RWPE1 (cell line): Measurements from ENCODE around the gene ABR.

Source experiments
- CTCF ChIA-PET: fragments of 350-600 bp; sonication (Branson Sonifier 250); formaldehyde crosslinking; extraction: SDS; loops from one replicate; lab custom pipeline; 2021; lab: Yijun Ruan, JAX
- POLR2A ChIA-PET: fragments of 400-600 bp; formaldehyde crosslinking; extraction: SDS; loops from one replicate; lab custom pipeline; 2020; ENCODE audit warnings: antibody characterized with exemption; ENCODE audit not compliant: low non-redundant PET; lab: Yijun Ruan, JAX
- DNase-seq: peaks from one replicate; pipeline ENCODE4 v3.0.0; 2012; ENCODE audit warnings: low spot score
- H3K27ac ChIP-seq: fragments of 450-650 bp; 2 replicates; pipeline ENCODE4 v1.5.1; 2017
- CTCF ChIP-seq: fragments of 450-650 bp; conservative IDR thresholded peaks from 2 replicates; pipeline ENCODE4 v1.5.1; 2017; ENCODE audit warnings: low read depth, mild to moderate bottlenecking

Gene ABR

GRCh38 chr17:957856-958421 lies 221.8 kb downstream of the ABR start:
- POLR2A ChIA-PET, result no interaction called here
- CTCF ChIA-PET, result interaction anchor here (0.6 kb wide), 2 partner anchors 17 to 99 kb away, joined by 5 to 6 read pairs; no protein-coding TSS in a partner anchor
- TF ChIP-seq CTCF, result no peak
- peak; percentile 42 for DNase-seq
- peak overlapping the region; percentile 71 for H3K27ac ChIP-seq

- ChIA-PET CTCF (interaction anchor here (0.7 kb wide), 1 partner anchor 24 kb away, joined by 4 read pairs; no protein-coding TSS in a partner anchor), POLR2A (no interaction called here)
- DNase-seq, result peak; percentile 86
Observed at GRCh38 chr17:956905-957304, 222.9 kb downstream of the ABR start.

GRCh38 chr17:954431-955164 lies 225.2 kb downstream of the ABR start:
- no peak for TF ChIP-seq CTCF
- ChIA-PET POLR2A (no interaction called here), CTCF (interaction anchor here (0.7 kb wide), 2 partner anchors 21 to 77 kb away, joined by 3 read pairs; no protein-coding TSS in a partner anchor)
- peak overlapping the region; percentile 67 for H3K27ac ChIP-seq
- no peak for DNase-seq

More at GRCh38 chr17:956905-957304, 222.9 kb downstream of the ABR start:
- no peak for TF ChIP-seq CTCF
- peak overlapping the region; percentile 71 for H3K27ac ChIP-seq

GRCh38 chr17:953767-954166 lies 226.0 kb downstream of the ABR start:
- POLR2A ChIA-PET, result no interaction called here
- CTCF ChIA-PET, result interaction anchor here (0.7 kb wide), 1 partner anchor 20 kb away, joined by 3 read pairs; no protein-coding TSS in a partner anchor
- H3K27ac ChIP-seq, result peak overlapping the region; percentile 67
- no peak for TF ChIP-seq CTCF
- no peak for DNase-seq
